HG03469 (cell line): ENCODE data around the gene SPATS2L.
"Not testable (repeated sequence)": the region's sequence is repeated elsewhere in the genome, so short reads cannot be mapped to it uniquely, and the experiment has no call there.

Source experiments
- ATAC-seq: cut with Tn5 transposase; IDR thresholded peaks from one replicate; pipeline ENCODE4 v1.9.1; 2021; ENCODE audit warnings: mild to moderate bottlenecking, moderate library complexity, moderate number of reproducible peaks; ENCODE audit not compliant: unreplicated experiment

Gene SPATS2L

GRCh38 chr2:200344202-200344601, 37.7 kb downstream of the SPATS2L start:
- not testable (repeated sequence) for ATAC-seq

DNA sequence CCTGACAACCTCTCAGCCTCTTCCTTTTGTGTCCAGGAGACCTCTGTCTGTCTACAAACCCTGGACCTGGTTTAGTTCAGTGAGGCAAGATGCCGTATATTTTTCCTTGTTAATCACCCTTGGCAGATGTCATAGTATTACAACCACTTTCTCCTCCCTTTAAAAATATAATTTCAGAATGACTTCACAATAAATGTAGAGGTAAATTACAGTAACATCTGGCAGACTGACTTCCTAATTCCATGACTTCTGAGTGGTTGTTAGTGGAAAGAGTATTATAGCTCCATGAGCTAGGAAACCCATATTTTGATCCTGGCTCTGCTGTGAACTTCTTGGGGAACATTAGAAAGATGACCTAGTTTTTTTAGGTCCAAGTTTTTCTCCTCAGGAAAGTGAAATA, 39.5 kb downstream of the SPATS2L start:
- no peak for ATAC-seq

DNA sequence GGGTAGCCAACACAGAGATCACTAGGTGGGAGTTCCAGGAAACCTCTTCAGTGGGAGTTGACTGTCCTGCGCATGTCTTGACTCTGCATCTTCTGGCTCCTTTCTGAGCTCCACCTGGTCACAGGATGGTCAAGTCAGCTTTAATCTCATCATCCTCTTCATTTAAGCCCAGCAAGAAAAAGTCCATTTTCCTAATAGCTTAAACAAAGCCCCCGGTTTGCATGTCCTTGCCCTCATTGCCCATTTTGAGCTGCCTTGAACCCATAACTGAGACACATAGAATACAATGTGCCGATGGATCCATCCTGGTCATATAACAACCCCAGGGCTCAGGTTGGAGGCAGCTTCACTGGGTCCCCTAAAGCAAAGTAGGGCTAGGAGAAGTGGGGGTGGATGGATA, 40.8 kb downstream of the SPATS2L start:
- ATAC-seq, result no peak

DNA sequence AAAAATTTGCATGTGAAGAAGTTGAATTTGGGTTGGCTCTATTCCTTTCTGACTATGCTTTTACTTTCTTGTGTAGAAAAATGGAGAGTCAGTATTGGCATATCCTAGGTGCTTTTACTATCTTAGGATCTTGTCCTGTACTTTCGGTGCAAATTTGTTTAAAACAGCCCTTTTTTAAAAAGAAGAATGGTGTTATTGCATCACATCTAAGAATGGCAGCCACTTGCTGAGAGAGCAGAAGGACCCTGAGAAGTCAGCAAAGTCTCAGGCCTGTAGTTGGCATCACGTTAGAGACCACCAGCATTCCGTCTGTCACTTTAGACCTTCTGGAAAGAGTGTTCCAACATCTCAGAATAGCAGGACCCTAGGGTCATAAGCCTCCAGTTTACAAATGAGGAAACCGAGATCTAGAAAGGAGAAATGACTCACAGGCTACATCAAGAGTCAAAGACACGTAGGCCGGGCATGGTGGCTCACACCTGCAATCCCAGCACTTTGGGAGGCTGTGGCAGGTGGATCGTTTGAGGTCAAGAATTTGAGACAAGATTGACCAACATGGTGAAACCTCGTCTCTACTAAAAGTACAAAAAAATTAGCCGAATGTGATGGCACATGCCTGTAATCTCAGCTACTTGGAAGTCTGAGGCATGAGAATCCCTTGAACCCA, 42.5 kb downstream of the SPATS2L start:
- no peak for ATAC-seq

DNA sequence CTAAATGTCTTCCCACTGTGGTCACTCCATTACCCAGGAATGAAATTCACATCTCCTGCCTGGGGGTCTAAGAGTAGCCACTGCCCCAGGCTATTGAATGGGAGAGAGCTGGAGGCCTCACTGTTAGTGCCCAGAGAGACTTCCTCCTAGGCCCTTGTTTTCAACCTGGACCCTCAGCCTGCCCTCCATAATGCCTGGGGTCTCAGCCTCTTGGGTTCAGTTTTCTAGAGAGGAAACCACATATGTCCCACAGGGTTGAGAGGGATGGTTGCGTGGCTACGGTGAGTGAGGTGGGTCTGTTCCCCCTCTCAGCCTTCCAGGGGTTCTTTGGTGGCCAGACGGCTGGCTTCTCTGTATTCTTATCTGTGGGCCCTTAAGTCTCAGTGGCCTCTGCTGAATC, 43.4 kb downstream of the SPATS2L start:
- no peak for ATAC-seq

DNA sequence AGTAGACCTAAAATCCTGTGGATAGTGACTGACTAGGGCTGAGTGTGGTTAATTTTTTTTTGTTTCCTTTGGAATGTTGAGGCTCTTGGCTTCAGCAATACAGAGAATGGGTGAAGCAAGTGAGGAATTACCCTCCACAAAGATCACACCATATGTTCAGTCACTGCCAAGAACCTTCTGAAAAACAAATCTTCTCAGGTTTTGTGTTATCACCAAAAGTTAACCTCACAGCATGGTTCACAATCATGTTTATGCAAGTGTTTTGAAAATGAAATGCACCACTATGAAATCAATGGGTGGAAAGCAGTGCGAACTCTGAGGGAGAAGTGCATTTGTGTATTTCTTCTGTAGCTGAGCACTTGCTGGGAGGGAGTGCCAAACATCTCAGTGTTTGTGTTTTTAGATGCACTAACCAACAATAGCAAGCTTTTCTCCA, 44.4 kb downstream of the SPATS2L start:
- ATAC-seq, result no peak

- no peak for ATAC-seq
Observed at GRCh38 chr2:200351815-200352214, 45.3 kb downstream of the SPATS2L start.

DNA sequence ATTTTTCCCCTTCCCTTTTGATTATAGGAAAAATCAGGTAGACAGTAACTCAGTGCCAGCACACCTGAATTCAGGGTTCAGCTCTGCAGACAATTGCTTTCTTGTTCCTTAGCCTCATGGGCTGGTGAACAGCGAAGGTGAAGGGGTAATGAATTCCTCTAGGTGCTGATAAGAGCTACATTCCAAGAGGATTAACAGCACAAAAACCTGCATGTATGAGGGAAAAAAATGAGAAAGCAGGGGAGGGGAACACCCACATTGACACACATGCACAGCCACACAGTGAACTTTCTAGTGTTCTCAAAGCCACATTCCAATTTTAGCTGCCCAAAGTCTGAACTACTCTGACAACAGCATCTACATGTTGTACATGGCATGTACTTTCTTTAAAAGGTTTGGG, 46.1 kb downstream of the SPATS2L start:
- no peak for ATAC-seq

DNA sequence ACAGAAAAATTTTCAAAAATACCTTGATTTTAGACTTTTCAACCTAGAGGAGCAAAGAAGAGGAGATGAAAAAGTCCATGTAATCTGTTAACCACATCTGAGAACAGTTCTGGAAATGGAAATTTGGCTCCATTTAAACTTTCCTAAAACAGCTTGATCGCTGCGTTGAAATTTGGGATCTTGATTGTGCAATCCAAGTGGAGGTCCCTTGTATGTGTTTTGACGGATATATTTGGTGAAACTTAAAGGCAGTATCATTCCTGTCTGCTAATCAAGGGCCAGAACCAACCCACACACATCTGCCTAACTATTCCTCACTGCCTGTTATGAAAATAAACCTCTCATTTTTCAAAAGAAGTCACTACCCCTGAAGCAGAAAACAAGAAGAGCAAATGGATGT, 46.6 kb downstream of the SPATS2L start:
- ATAC-seq, result no peak

- no peak for ATAC-seq
Observed at GRCh38 chr2:200353874-200354273, 47.4 kb downstream of the SPATS2L start.

DNA sequence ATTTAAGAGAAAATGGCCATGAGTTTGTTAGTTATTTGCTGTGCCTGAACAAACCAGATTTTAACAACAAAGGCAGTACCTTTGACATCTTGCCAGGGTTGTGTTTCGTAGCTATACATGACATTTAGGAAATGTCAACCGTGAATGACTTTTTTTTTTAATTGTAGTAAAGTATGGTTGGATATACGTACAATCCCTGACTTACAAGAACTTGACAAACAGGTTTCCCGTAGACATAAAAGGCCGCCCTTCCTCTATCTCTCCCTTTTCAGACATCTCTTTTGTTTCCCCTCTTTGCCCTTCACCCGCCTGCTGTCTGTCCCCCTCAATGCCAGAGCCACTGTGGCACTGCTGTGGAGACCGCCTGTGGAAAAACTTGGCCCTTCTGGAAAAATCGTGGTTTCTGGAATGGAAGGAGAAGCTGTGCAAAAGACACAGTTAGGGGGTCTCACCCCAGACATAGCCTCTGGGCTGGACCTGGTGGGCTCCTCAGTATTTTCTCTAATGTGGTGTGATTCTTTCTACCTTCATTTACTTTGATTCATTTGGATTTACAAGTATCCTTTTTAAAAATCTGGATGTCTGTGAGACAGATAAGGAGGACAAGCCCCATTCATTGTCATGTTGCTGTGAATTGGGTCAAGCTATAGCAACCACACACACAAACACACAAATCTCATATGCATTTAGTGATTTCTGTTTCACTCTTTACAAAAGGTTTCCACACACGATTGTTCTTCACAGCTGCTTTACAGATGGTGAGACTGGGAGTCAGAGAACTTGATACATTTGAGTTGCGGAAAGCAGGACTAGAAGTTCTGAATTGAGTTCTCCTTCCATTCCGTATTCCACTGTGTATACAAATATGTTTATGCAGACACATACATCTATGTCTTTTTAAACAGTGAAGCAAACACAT, 48.6 kb downstream of the SPATS2L start:
- ATAC-seq, result no peak

DNA sequence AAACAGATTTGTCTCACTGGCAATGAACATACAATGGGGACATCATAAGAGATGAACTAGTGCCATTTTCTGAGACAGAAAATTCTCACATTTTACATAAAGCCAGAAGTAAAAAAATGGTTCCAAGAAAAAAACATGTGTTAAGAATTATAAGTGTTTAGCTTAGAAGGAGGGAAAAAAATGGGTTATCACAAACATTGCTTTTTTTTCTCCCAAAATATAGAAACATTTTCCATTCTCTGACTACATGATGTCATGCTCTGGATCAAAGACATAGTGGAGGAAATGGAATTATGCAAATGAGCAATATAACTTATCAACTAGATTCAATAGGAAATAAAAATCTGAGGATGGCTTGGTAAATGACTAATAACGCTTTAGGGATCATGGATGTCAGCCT, 49.8 kb downstream of the SPATS2L start:
- no peak for ATAC-seq

- ATAC-seq, result no peak
Observed at GRCh38 chr2:200356857-200357384, 50.4 kb downstream of the SPATS2L start.

DNA sequence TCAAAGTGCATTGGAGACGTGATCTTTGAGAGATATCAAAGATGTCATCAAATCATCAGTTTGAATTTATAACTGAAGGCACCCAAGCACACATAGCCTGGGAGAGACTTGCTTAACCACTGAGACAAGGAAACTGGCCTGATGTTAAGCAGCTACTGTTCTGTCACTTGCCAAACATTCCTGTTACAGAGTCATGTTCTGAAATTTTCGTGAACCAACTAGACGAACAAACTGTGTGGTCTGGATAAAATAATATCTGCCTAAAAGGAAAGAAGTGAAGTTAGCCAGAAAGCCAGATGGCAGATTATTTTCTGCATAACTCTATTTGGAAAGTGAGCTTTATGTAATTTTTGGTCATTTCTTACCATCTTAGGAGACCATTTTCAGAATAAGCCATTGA, 51.4 kb downstream of the SPATS2L start:
- ATAC-seq, result no peak

DNA sequence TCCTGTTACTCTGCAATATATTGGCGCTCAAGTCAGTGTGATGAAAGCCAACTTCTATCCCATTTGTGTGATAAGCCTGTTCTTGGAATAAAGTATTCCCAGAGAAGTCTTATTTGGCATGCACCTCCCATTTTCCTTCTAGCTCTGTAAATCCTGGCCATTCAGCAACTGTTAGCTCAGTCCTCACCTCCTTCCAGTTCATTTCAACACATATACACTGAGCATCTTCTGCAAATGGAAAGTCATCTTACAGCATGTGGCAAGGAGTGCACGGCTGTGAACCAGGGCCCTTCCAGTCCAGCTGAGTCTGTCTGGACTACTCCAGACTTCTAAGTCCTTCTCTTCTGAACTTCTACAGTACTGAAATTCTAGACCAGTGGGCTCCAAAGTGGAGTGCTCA, 53.1 kb downstream of the SPATS2L start:
- ATAC-seq, result no peak

- ATAC-seq, result no peak
Observed at GRCh38 chr2:200360364-200360763, 53.9 kb downstream of the SPATS2L start.

DNA sequence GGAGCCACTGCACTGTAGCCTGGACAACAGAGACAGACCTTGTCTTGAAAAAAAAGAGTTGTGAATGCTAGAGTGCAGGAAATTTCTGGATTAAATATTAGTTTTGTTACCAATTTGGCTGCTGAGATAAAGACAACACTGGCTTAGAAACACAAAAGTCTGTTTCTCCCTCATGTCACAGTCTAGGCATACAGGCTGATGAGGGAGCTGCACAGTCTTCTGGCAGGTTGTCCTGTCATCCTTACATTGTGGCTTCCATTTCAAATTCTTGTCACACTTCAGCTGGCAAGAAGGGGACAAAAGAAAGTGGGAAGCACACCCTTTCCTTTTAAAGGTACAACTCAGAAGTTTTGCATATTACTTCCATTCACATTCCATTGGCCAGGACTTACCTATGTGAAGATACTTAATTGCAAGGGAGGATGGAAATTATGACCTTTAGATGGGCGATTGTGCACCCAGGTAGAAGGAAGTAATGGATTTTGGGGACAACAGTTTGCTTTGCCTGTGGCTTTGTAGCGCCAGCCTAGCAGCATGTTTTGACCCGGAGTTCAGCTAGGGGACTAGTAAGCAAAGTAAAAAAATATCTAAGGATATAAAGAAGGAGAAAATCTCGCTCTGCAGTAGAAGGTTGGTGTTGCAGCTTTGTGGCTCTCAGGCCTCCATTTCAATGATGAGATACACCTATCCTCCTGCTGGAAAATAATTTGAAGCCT, 55.9 kb downstream of the SPATS2L start:
- ATAC-seq, result no peak

DNA sequence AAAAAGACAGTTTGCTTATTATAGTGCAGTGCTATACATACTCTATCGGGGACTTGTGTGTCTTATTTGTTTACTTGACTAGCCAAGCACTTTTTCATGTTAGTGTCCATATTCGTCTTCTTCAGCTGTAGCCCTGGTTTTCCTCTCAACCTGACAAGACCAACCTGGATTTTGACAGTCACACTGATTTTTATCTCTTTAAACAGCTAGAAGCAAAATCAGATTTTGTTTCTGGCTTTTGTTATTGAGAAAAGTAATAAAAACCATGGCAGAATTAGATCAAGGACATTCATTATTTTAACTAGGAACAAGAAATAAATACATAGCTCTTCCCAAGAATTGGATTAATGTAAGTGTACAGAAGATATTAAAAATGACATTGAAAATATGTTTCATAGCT, 56.8 kb downstream of the SPATS2L start:
- no peak for ATAC-seq

GRCh38 chr2:200364142-200364541, 57.6 kb downstream of the SPATS2L start:
- no peak for ATAC-seq

DNA sequence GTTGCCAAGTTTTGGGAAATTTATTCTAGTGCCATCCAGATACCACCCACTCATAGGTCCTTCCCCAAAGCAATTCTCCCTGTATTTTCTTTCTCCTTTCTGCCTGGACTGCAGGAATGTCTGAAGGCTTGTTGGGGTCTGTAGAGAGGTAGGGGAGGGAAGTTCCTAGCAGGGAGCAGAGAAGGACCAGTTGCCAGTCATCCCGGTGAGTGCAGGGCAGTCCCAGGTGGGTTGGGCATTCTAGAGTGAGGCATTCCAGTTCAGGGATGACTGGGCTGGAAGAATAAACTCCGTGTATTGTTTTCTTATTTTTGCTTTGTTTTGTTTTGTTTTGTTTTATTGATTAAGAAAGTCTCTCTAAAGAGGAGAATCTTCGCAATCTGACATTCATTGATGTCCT, 58.1 kb downstream of the SPATS2L start:
- no peak for ATAC-seq

GRCh38 chr2:200365209-200365608, 58.7 kb downstream of the SPATS2L start:
- no peak for ATAC-seq
